DMS153 (cell line): ENCODE results near the gene ANGPTL3.

Experiments
- DNase-seq: peaks from one replicate; lab custom pipeline; 2025; lab: John Stamatoyannopoulos, UW

ANGPTL3 gene

GRCh38 chr1:62628506-62628905, 31.2 kb downstream of the ANGPTL3 start:
- DNase-seq = no peak

GRCh38 chr1:62637392-62638105, 40.2 kb downstream of the ANGPTL3 start:
- DNase-seq = no peak

- DNase-seq = no peak
Observed at GRCh38 chr1:62643283-62643682, 46.0 kb downstream of the ANGPTL3 start.

GRCh38 chr1:62652387-62652786, 55.1 kb downstream of the ANGPTL3 start:
- DNase-seq = no peak

- no peak for DNase-seq
Observed at GRCh38 chr1:62654744-62655143, 57.4 kb downstream of the ANGPTL3 start.
